Measurements from ENCODE around the gene ARHGAP22. TPM values are rescaled to one million over a fixed set of nuclear protein-coding genes. Genes with fewer than 3 reads are reported as not detected.
A peak's percentile ranks its signal among the peaks of the same experiment; 100 is the strongest.

The ARHGAP22 gene
- total RNA-seq, 2 donors from 2014 or later, result 1.8 to 5.7 TPM

DNA sequence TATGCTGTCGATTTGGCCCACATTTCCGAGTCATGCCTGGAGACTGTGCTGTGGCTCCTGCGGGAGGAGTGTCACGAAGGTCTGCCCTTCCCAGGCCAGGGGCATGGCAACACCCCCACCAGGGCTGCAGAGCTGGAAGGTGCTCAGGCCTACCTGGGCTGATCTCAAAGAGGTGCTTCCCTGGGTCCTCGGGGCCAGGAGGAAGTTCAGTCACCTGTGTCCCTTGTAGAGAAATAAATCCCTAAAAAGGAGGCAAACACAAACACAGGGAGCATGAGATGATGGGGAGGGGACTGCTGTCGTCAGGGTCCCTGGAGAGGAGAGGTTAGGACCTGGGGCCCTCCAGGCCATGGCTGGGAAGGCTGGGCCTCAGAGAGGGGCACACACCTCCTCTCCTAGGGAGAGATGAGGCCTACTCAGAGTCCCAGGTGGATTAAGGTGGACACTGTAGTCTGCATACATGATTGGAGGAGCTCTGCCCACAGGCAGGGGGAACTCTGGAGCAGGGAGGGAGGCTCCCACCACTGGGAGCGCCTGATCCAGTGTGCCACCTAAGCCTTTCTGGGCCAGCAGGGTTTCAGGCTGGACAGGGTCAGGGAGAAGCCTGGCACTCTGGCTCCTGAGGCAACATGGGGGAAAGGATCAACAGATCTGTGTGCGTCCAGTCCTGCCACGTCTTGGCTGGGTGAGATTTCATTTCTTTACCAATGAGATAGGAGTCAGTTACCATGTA lies 49.4 kb downstream of the ARHGAP22 start:
- no peaks in the 10 kb centered on the region for H3K27me3 ChIP-seq
- H3K4me3 ChIP-seq, result no peak overlapping the region
- no peak overlapping the region for H3K27ac ChIP-seq
- TF ChIP-seq, protein P1, sequence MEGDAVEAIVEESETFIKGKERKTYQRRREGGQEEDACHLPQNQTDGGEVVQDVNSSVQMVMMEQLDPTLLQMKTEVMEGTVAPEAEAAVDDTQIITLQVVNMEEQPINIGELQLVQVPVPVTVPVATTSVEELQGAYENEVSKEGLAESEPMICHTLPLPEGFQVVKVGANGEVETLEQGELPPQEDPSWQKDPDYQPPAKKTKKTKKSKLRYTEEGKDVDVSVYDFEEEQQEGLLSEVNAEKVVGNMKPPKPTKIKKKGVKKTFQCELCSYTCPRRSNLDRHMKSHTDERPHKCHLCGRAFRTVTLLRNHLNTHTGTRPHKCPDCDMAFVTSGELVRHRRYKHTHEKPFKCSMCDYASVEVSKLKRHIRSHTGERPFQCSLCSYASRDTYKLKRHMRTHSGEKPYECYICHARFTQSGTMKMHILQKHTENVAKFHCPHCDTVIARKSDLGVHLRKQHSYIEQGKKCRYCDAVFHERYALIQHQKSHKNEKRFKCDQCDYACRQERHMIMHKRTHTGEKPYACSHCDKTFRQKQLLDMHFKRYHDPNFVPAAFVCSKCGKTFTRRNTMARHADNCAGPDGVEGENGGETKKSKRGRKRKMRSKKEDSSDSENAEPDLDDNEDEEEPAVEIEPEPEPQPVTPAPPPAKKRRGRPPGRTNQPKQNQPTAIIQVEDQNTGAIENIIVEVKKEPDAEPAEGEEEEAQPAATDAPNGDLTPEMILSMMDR (IDR thresholded peaks at IDR 0.05), result no peak
- peak; percentile 43 for DNase-seq (ENCODE audit: low spot score)
- peaks cover 0 to 14% of the 10 kb centered on the region in 2 donors for H3K4me1 ChIP-seq
- H3K36me3 ChIP-seq, result no peaks in the 10 kb centered on the region
- H3K9me3 ChIP-seq, result no peaks in the 10 kb centered on the region

DNA sequence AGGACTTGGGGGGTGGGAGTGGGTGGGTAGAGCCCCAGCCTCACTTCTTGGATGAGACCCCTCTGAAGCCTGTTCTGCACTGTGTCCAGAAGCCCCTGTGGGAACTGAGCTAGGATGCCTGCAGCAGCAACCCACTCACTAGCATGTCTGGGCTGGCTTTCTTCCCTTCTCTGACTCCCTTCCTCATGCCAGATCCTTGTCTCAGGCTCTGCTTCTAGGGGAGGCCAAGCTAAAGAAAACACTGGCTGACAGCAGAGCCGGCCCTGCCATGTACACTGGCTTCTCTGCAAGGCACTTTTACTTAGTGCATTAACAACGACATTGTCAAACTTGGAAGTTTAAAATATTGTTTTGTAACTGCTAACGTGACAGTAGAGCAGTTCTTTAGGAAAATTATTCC lies 50.2 kb downstream of the ARHGAP22 start:
- peak; percentile 57 for DNase-seq (ENCODE audit: low spot score)

DNA sequence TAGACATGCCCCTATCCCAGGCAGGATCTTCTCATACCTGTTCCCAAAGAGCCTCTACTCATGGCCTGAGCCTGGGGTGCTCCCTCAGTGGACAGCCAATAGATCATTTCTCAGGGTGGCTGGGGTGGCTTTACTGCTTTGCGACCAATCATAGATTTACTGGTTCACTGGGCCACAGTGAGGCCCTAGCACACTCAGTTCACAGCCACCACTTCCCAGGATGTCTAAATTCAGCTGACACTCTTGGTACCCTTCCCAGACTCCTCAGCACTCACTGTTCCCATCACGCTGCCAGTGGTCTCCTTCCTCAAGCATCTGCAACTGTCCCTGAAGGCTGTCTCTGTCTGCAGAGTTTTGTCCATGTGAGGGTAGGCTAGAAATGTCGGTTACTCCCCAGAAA lies 50.6 kb downstream of the ARHGAP22 start:
- Histone ChIP-seq H3K27me3 (no peaks in the 10 kb centered on the region), H3K4me1 (peaks cover 0 to 14% of the 10 kb centered on the region in 2 donors), H3K36me3 (no peaks in the 10 kb centered on the region), H3K9me3 (no peaks in the 10 kb centered on the region), H3K27ac (no peak overlapping the region), H3K4me3 (no peak overlapping the region)
- TF ChIP-seq, protein P1 (IDR thresholded peaks at IDR 0.05), result no peak
- DNase-seq (ENCODE audit: low spot score), result peak; percentile 57

More for the DNA sequence above, 50.2 kb downstream of the ARHGAP22 start:
- H3K4me3 ChIP-seq, result no peak overlapping the region
- H3K27me3 ChIP-seq, result no peaks in the 10 kb centered on the region
- TF ChIP-seq, protein P1 (IDR thresholded peaks at IDR 0.05), result no peak
- H3K27ac ChIP-seq, result no peak overlapping the region
- H3K9me3 ChIP-seq, result no peaks in the 10 kb centered on the region
- peaks cover 0 to 14% of the 10 kb centered on the region in 2 donors for H3K4me1 ChIP-seq
- no peaks in the 10 kb centered on the region for H3K36me3 ChIP-seq

DNA sequence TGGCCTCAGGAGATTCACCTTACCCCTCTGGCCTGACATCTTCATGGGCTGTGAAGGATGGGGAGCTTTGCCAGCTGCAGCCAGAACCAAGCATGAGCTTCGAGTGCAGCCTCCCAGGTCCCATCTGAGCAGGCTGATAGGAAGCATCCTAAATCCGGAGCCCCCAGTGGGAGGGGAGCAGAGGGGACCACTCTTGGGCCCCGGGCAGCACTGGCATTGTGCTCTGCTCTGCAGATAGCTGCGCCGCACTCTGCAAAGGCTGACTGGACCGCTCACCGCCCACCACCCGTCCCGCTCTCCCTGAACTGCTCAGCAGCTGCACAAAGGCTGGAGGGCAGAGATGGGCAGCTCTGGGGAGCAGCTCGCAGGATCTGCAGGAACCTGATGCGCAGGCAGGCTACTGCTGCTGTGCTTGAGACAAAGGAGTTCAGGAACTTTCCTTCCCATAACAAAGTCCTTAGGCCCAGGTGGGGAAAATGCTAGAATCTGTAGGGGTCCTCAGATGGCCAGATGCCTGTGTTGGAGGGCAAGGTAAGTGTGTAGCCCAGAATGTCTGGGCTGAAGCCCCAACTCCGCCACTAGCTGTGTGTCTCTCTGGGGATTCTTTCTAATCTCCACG lies 51.8 kb downstream of the ARHGAP22 start:
- no peaks in the 10 kb centered on the region for H3K27me3 ChIP-seq
- no peak for DNase-seq (ENCODE audit: low spot score)
- no peaks in the 10 kb centered on the region for H3K36me3 ChIP-seq
- no peak overlapping the region for H3K27ac ChIP-seq
- H3K4me3 ChIP-seq, result no peak overlapping the region
- H3K4me1 ChIP-seq, result peaks cover 0 to 14% of the 10 kb centered on the region in 2 donors
- TF ChIP-seq, protein P1 (IDR thresholded peaks at IDR 0.05), result no peak
- no peaks in the 10 kb centered on the region for H3K9me3 ChIP-seq

DNA sequence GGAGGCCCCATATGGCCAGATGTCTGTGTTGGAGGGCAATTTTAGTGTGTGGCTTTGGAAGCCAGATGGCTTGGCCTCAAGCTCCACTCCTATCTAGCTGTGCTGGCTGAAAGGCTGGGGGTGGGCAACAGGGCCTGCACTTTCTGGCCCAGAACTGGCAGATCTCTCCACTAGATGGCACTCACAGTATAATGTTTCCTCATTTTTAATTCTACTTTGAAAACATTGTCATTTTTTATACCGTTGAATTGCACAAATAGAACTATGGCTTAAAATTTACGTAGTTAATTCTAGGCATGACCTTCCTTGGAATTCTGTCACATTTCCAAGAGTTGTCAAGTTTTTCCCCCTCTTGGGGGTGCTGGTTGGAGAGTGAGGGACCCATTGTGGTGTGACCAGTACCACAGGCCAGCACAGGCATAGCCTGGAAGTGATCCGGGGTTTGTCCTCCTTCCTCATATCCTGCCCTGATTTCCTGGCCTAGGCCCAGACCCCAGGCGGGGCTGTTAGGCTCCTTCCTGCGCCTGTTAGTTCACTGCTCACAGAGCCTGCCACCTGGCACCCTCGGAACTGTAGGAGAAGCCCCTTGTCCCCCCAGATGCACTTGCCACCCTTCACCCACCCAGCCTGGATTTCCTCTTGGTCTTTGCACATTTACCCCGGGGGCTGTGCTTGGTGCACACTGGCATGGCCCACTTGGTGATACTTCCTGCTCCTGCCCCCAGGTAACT lies 52.8 kb downstream of the ARHGAP22 start:
- H3K27ac ChIP-seq, result no peak overlapping the region
- H3K4me1 ChIP-seq, result peaks cover 0 to 14% of the 10 kb centered on the region in 2 donors
- TF ChIP-seq, protein P1 (IDR thresholded peaks at IDR 0.05), result peak; percentile 52 to 82
- no peaks in the 10 kb centered on the region for H3K27me3 ChIP-seq
- no peaks in the 10 kb centered on the region for H3K36me3 ChIP-seq
- no peak for DNase-seq (ENCODE audit: low spot score)
- no peak overlapping the region for H3K4me3 ChIP-seq
- no peaks in the 10 kb centered on the region for H3K9me3 ChIP-seq

Data from right atrium auricular region (tissue), 2 donors.